NCI-H2107 (cell line): ENCODE measurements around the gene COBL.
A peak's percentile ranks its signal among the peaks of the same experiment; 100 is the strongest.

Experiments used
- DNase-seq: peaks from one replicate; lab custom pipeline; 2025; lab: John Stamatoyannopoulos, UW

Gene COBL

GRCh38 chr7:51077316-51077986 is 239.2 kb downstream of the COBL start:
- no peak for DNase-seq

- no peak for DNase-seq
Measured at GRCh38 chr7:51075681-51076580, 240.7 kb downstream of the COBL start.

- DNase-seq, result no peak
Measured at GRCh38 chr7:51073171-51073570, 243.4 kb downstream of the COBL start.

- no peak for DNase-seq
Measured at GRCh38 chr7:51072281-51072680, 244.3 kb downstream of the COBL start.

GRCh38 chr7:51071427-51071826 is 245.2 kb downstream of the COBL start:
- no peak for DNase-seq

- no peak for DNase-seq
Measured at GRCh38 chr7:51070151-51070550, 246.5 kb downstream of the COBL start.

- DNase-seq, result no peak
Measured at GRCh38 chr7:51069411-51070083, 247.1 kb downstream of the COBL start.

GRCh38 chr7:51068401-51068800 is 248.2 kb downstream of the COBL start:
- DNase-seq, result no peak

GRCh38 chr7:51067757-51068156 is 248.9 kb downstream of the COBL start:
- peak; percentile 16 for DNase-seq

- DNase-seq, result no peak
Measured at GRCh38 chr7:51067258-51067657, 249.4 kb downstream of the COBL start.

GRCh38 chr7:51066405-51066882 is 250.2 kb downstream of the COBL start:
- no peak for DNase-seq

- DNase-seq, result no peak
Measured at GRCh38 chr7:51065766-51066165, 250.8 kb downstream of the COBL start.

GRCh38 chr7:51064688-51065087 is 251.9 kb downstream of the COBL start:
- no peak for DNase-seq

GRCh38 chr7:51062222-51062987 is 254.2 kb downstream of the COBL start:
- peak; percentile 33 for DNase-seq

GRCh38 chr7:51060536-51060935 is 256.1 kb downstream of the COBL start:
- no peak for DNase-seq

GRCh38 chr7:51059504-51060142 is 257.0 kb downstream of the COBL start:
- DNase-seq, result no peak

GRCh38 chr7:51058764-51059163 is 257.8 kb downstream of the COBL start:
- no peak for DNase-seq

- no peak for DNase-seq
Measured at GRCh38 chr7:51055039-51055840, 261.4 kb downstream of the COBL start.

- no peak for DNase-seq
Measured at GRCh38 chr7:51054231-51054630, 262.4 kb downstream of the COBL start.

- no peak for DNase-seq
Measured at GRCh38 chr7:51053160-51053925, 263.3 kb downstream of the COBL start.
